Right forelimb (tissue), 1 donor: Measurements from ENCODE around the gene PRR23C.

Experiments
- DNase-seq: peaks from one replicate; pipeline ENCODE4 v3.0.0-alpha.2; 2018

PRR23C gene

GRCh38 chr3:138995706-138996105 lies 49.0 kb downstream of the PRR23C start:
- DNase-seq = no peak
